Omental fat pad (tissue), 4 donors: ENCODE measurements around the gene PISD. TPM values are rescaled to one million over a fixed set of nuclear protein-coding genes. Genes with fewer than 3 reads are reported as not detected.

Experiments used
- ATAC-seq: fragments of 150-250 bp; one replicate; pipeline ENCODE4 v1.9.1; 2016; ENCODE audit warnings: mild to moderate bottlenecking, moderate library complexity; ENCODE audit not compliant: low FRiP score
- DNase-seq: peaks from one replicate; pipeline ENCODE4 v3.0.0-alpha.2; 2019; ENCODE audit warnings: low spot score
- CTCF ChIP-seq, 3 donors: fragments of 450-650 bp; IDR thresholded peaks; one replicate each; pipeline ENCODE4 v1.5.1; 2016 to 2017; ENCODE audit warnings: antibody characterized with exemption in 3 of 3, mild to moderate bottlenecking in 3 of 3, moderate library complexity in 2 of 3
- total RNA-seq, 4 donors: library from RNA; depleted of rRNA; stranded (reverse); fragments of >200 nt; gene quantifications; one replicate each; pipeline ENCODE4 v1.1.0, GENCODE V29; 2016

PISD gene
- total RNA-seq, 4 donors from 2014 or later, result 55.2 to 165 (median 122) TPM

GRCh38 chr22:31628969-31629708, 32.9 kb downstream of the PISD start:
- DNase-seq (no peak), ATAC-seq (no peak)
- no peak for TF ChIP-seq CTCF (IDR thresholded peaks at IDR 0.05)

- DNase-seq (no peak), ATAC-seq (no peak)
- no peak for TF ChIP-seq CTCF (IDR thresholded peaks at IDR 0.05)
Measured at GRCh38 chr22:31628362-31628761, 33.7 kb downstream of the PISD start.

- no peak for TF ChIP-seq CTCF (IDR thresholded peaks at IDR 0.05)
- no peak for ATAC-seq
- DNase-seq, result no peak
Measured at GRCh38 chr22:31627223-31627731, 34.7 kb downstream of the PISD start.

- ATAC-seq, result no peak
- no peak for DNase-seq
- no peak for TF ChIP-seq CTCF (IDR thresholded peaks at IDR 0.05)
Measured at GRCh38 chr22:31626427-31627150, 35.4 kb downstream of the PISD start.

GRCh38 chr22:31625661-31626426, 36.2 kb downstream of the PISD start:
- ATAC-seq (peak; percentile 7), DNase-seq (no peak)
- no peak for TF ChIP-seq CTCF (IDR thresholded peaks at IDR 0.05)

GRCh38 chr22:31625257-31625640, 36.8 kb downstream of the PISD start:
- no peak for TF ChIP-seq CTCF (IDR thresholded peaks at IDR 0.05)
- no peak for ATAC-seq

More at GRCh38 chr22:31625257-31625640, 36.8 kb downstream of the PISD start:
- no peak for DNase-seq
